NCI-H1930 (cell line): ENCODE measurements around the gene SYNE3.

Experiments
- DNase-seq, 2 experiments: peaks; one replicate each; lab custom pipeline; 2025; lab: John Stamatoyannopoulos, UW

Gene SYNE3

GRCh38 chr14:95541346-95541745 lies 24.9 kb upstream of the SYNE3 start:
- DNase-seq: no peak

GRCh38 chr14:95540236-95540855 lies 23.9 kb upstream of the SYNE3 start:
- DNase-seq: no peak

GRCh38 chr14:95538801-95539509 lies 22.5 kb upstream of the SYNE3 start:
- no peak for DNase-seq

- DNase-seq: no peak
Measured at GRCh38 chr14:95537298-95538089, 21.0 kb upstream of the SYNE3 start.

- DNase-seq: no peak
Measured at GRCh38 chr14:95536671-95537070, 20.2 kb upstream of the SYNE3 start.

GRCh38 chr14:95536036-95536593 lies 19.7 kb upstream of the SYNE3 start:
- no peak for DNase-seq

GRCh38 chr14:95535226-95536021 lies 19.0 kb upstream of the SYNE3 start:
- DNase-seq: no peak

GRCh38 chr14:95534299-95535225 lies 18.1 kb upstream of the SYNE3 start, which contains the start of gene GLRX5:
Gene GLRX5 (plus strand): TSS chr14:95535050. CDS start chr14:95535090, 40 bp downstream.
- DNase-seq: peak; percentile 97 to 98

GRCh38 chr14:95533822-95534221 lies 17.4 kb upstream of the SYNE3 start:
- no peak for DNase-seq

- peak in 1 of 2 experiments; percentile 57 for DNase-seq
Measured at GRCh38 chr14:95533391-95533821, 17.0 kb upstream of the SYNE3 start.

- no peak for DNase-seq
Measured at GRCh38 chr14:95531969-95532368, 15.5 kb upstream of the SYNE3 start.

GRCh38 chr14:95531473-95531872 lies 15.0 kb upstream of the SYNE3 start:
- DNase-seq: no peak

- no peak for DNase-seq
Measured at GRCh38 chr14:95530473-95531276, 14.2 kb upstream of the SYNE3 start.

- DNase-seq: no peak
Measured at GRCh38 chr14:95529216-95529615, 12.8 kb upstream of the SYNE3 start.

- peak in 1 of 2 experiments; percentile 14 for DNase-seq
Measured at GRCh38 chr14:95527387-95528002, 11.0 kb upstream of the SYNE3 start.

- DNase-seq: no peak
Measured at GRCh38 chr14:95526483-95527386, 10.3 kb upstream of the SYNE3 start.

GRCh38 chr14:95525999-95526398 lies 9.5 kb upstream of the SYNE3 start:
- DNase-seq: no peak
